TTC549 (cell line): ENCODE results near the gene PRR12.

Experiments used
- FAIRE-seq: peaks from 2 replicates; lab custom pipeline; 2012; peaks lifted over from hg19 to GRCh38; lab: Jason Lieb, UNC

The PRR12 gene

DNA sequence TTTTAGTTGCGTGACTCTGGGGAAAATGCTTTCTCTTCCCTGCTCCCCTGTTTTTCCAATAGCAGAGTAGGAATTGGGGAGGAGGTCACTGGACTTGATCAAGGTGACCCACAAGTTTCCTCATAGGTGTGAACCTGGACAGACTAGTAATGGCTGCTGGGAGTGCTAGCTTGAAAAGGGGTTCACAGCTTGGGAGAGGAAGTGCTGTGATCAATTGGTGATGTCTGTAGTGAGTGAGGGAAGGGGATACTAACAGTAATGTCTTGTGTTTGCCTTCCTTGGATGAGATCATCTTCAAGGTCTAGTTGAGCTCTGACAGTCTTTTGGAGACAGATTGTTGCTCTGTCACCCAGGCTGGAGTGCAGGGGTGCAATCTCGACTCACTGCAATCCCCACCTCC lies 76.5 kb downstream of the PRR12 start:
- no peak for FAIRE-seq

DNA sequence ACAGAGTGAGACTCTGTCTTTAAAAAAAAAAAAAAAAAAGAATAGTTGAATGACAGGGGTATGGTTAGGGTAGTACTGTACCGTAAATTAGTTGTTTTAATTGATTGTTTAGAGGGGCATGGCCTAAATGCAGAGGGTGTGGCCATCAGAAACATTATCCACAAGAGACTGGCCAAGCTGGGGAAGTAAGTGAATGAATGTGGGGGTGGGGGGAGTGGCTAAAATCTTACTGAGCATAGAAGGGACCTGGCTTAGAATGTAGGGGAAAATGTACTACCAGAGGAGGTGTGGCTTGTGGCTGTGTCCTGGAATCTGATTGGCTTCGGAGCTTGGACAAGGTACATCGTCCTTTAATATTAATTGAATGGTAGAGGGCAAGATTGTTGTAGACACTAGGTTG lies 78.5 kb downstream of the PRR12 start:
- FAIRE-seq = no peak

DNA sequence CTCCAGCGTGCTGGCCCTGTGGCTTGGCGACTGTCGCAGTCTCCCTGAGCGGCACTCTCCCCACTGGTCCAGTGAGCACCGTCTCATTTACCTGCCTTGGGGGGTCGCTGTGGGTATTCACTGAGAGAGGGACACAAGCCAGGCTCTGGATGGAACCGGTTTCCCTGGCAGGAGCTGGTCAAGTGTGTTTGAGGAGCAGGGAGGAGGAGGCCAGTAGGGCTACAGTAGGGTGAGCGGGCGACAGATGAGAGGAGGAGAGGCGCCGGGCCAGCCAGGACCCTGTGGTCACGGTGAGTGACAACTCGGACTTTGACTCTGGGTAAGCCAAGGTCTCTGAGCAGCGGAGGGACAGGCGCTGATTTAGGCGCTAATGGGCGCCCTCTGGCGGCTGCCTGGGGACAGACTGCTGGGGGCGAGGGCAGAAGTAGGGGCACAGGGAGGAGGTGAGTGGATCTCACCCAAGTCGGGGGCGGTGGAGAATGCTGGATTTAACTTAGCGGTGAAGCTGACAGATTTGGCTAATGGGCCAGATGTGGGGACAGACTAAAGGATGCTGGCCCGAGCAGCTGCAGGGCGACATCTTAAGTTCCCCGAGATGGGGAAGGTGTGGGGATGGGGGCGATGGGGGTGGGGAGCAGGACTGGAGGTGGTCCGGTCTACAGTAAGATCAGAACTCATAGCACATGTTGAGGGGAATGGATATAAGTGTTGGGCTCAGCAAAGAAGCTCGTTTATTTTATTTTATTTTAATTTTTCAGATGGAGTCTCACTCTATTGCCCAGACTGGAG lies 81.3 kb downstream of the PRR12 start:
- no peak for FAIRE-seq
